ENCODE results near the gene NPAT. TPM values are rescaled to one million over a fixed set of nuclear protein-coding genes. Genes with fewer than 3 reads are reported as not detected.
"Not testable (repeated sequence)": the region's sequence is repeated elsewhere in the genome, so short reads cannot be mapped to it uniquely, and the experiment has no call there.

Gene NPAT
- polyA plus RNA-seq, 1 donor, result 7.1 TPM

DNA sequence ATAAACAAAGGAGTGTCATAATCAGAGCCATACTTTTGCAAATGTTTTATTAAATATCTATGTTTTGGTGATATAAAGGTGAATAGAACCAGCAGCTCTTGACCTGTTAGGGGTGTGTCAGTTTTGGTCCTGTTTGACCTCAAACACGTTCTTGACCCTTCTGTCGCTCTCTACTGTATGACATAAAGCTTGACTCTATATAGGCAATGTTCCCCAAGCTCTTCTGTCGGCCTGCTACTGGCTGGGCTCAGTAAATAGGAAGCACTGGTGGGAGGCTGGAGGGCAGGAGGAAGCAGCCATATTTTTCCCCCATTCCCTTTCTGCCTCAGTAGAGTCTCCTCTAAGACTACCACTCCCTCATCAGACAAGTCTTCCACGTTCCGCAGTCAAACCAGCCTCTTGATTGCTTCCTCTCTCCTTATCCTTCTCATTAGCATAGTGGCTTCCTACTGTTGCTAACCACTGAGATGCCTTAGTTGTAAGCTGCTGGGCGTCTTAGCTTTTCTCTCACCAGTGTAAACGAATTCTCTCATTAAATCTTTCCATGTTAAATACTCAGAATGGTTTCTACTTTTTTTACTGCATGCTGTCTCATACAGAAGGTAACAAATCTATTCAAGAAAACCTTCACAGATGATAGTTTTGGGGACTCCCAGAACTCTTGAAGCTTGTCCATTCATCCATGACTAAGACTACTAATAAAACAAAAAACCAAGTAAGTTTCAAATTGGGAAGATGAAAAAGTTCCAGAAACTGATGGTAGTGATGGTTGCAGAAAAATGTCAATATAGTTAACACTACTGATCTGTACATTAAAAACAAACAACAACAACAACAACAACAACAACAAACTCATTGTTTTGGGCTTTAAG is 3.3 kb downstream of the NPAT start:
- no peak for DNase-seq

DNA sequence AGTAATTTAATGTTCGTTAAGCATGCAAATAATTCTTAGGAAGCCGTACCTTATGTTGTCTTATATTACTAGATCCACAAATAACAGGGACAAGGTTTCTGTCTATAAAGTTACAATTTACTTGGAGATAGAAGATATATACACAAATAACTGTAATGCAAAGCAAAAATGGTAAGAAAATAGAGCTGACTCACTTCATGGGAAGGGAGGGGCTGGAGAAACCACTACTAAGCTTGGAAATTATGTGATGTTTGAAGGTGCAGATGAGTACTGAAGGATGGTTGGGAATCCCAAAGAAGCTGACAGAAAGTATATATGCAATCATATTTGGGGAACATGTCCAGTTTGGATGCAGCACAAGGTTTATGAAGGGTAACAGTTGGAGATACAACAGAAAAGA is 4.0 kb downstream of the NPAT start:
- no peak for DNase-seq

DNA sequence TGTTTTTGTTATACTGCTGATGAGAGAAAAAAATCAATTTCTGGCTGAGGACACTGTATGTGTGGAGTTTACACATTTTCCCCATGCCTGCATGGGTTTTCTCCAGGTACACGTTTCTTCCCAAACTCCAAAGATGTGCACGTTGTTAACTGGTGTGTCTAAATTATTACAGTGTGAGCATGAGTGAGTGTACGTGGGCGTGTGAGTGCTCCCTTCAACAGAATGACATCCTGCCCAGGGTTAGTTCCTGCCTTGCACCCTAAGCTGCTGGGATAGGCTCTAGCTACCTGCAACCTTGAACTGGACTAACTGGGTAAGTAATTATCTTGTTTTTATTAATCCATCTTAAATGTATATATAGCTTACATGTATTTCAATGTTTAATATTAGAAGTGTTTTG is 5.5 kb downstream of the NPAT start:
- no peak for DNase-seq

DNA sequence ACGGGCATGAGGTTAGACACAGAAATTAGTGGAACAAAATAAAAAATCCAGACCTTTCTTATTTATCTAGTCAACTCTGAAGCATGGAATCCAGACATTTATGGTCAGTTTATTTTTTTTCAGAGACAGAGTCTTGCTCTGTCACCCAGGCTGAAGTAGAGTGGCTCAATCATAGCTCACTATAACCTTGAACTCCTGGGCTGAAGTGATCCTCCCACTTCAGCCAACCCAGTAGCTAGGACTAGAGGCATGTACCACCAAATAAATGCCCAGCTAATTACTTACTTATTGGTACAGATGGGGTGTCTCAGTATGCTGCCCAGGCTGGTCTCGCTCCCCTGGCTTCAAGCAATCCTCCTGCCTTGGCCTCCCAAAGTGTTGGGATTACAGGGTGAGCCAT is 8.7 kb downstream of the NPAT start:
- no peak for DNase-seq

DNA sequence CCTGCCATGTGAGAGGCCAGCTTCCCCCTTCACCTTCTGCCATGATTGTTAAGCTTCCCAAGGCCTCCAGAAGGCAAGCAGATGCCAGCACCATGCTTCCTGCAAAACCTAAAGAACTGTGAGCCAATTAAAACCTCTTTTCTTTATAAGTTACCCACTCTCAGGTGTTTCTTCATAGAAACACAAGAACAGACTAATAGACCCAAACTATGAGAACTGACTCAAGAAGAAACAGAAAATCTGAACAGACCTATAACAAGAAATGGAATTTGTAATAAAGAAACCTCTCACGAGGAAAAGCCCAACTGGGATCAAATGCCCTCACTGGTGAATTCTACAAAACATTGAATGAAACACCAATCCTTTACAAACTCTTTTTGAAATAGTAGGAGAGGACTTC is 12.0 kb downstream of the NPAT start:
- no peak for DNase-seq

DNA sequence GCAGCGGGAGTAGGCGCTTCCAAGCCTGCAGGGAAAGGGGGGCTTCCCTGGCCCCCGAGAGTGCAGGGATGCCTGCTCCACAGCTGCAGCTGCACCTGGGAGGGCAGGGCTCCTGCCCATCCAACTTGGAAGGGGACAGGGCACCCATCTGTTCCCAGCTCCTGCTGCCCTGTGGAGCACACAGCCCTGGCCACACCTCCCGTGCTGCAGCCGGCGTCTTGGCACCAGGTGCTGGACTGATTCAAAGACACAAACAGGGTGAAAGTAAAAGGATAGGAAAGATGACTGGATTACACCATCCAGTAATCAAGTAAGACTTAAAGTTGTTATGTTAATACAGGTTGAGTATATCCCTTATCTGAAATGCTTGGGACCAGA is 14.8 kb downstream of the NPAT start:
- DNase-seq, result no peak

DNA sequence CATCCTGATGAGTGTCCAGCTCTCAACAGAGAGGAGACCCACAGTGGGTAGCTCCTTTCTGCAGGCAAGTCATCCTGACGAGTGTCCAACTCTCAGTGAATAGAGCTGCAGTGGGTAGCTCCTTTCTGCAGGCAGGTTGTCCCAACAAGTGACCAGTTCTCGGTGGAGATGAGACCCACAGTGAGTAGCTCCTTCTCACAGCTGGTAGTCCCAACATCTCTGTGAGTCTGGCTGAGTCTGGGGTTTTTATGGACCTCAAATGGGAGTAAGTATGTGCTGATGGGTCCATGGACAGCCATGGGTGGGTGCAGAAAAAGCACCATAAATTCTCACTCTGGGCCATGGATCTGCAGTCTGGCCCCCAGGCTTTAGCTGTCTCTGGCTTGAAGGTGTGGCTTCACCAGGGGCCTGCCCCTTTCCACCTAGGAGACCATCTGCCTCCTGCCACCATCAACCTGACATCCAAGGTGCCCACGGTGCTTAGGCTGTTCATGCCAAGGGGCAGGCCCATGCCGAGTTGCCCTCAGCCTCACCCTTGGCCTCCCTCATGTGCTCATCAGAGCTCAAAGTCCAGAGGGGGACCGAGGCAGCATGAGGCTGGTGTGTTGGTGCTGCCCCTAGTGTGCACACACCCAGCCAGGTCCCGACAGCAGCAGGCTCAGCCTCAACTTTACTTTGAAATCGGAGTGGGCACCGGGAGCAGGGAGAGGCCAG is 15.3 kb downstream of the NPAT start:
- DNase-seq, result no peak

DNA sequence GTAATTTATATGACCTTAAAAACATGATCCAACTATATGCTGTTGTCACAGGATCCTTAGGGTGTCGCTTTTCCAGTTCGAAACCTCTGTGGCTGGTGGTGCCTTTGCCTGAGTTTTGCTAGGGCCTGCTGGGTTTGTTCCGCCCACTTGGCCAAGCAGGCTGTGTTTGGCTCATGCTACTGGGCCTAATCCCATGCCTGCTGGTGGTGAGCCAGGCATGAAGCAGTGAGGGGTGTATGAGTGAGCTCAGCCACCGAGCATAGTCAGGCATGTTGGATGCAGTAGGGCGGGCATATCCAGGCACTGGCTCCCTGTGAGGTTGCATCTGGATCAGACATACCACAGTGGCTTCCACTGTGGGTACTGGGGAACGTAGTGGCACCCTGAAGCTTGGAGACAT is 16.3 kb downstream of the NPAT start:
- no peak for DNase-seq

DNA sequence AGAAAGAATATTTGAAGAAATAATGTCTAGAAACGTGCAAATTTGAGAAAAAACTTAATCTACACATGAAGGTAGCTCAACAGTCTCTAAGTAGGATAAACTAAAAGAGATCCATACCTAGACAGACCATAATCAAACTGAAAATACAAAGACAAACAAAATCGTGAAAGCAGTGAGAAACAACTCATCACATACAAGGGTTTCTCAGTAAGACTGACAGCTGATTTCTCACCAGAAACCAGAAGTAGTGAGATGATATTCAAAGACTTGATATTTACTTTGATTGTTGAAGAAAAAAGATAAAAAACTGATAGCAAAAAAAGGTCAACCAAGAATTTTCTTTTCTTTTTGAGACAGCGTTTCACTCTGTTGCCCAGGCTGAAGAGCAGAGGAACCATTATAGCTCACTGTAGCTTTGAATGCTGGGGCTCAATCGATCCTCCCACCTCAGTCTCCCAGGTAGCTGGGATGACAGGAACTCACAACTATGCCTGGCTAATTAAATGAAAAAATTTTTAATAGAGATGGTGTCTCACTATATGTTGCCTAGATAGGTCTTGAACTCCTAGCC is 17.4 kb downstream of the NPAT start:
- DNase-seq, result no peak

DNA sequence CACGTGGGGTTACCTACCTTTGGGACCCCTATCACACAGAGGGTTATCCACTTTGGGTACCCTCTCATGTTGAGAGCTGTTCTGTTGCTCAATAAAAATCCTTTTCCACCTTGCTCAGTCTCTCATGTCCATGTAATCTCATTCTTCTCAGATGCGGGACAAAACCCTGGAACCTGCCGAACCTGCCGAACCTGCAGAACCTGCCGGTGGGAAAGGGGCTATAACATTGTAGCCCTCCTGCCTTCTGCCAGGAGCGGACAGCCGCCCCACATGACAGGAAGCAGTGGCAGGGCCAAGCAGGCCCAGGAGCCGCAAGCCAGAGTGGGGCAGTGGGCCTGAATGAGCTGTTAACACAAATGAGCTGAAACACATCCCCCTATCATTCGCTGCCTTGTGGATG is 18.1 kb downstream of the NPAT start:
- DNase-seq, result no peak

DNA sequence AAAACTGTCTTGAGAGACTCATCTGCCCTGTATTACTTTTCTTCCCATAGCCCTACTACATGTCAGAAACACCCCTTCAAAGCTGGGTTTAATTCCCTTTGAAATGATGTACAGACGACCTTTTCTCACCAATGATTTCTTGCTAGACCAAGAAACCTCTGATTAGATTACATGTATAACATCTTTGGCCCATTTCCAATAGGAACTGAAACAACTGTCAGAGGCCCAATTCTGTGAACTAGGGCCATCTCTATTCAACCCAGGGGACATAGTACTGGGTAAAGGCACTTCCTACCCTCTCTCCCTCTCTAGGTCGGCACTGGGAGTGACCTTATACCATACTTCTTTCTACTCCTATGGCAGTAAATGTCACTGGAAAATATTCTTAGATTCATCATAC is 19.4 kb downstream of the NPAT start:
- no peak for DNase-seq

DNA sequence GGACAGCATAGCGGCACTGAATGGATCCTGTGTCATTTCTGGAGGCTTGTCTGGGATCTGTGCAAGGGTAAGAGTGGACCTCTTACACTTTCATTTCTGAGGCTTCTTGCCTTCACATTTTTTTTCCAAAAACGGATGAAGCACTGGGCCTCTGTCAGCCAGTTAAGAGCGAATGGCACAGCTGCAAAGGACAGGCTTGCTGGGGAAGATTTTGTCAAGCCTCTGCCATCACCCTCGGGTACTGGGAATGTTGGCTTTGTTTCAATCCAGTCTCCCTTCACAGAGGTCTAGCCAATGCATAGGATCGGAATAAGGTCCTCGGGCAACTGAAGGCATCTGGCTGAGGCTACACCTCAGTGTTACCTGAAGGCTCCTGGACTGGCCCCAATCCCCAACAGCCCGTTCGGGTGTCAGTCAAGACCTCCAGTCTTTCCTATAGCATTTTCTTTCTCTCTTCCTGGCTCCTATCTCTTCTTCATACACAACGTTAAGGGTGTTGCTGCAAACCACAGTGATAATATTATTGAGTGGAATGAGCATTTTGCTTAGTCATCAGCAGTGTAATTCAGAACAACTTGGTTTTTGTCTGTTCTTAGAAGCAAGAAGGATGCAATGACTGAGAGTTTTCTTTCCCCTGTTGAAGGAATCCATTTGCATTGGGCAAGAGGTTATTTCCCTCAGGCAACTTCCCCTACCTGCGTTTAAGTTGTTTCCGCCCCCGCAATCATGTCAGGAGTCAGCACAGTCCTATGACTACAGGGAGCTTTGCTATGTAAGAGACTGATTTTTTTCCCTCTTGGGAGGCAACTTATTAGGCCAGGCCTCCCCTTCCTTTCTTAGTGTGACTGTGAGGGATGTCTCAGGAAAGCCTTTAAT is 22.8 kb downstream of the NPAT start:
- DNase-seq, result no peak

DNA sequence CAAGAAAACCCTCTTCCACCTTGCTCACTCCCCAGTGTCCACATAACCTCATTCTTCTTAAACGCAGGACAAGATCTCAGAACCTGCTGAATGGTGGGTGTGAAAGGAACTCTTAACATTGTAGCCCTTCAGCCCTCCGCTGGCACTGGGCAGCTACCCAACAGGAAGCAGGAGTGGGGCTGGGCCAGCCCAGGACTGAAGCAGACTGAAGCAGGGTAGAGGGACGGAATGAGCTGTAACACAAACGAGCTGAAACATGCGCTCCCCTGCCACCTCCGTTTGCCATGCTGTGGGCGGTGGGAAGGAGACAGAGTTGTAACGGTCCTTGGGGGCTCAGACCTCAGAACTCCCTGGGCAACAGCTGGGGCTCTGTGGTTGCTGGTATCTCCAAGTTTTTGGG is 23.6 kb downstream of the NPAT start:
- DNase-seq, result no peak

DNA sequence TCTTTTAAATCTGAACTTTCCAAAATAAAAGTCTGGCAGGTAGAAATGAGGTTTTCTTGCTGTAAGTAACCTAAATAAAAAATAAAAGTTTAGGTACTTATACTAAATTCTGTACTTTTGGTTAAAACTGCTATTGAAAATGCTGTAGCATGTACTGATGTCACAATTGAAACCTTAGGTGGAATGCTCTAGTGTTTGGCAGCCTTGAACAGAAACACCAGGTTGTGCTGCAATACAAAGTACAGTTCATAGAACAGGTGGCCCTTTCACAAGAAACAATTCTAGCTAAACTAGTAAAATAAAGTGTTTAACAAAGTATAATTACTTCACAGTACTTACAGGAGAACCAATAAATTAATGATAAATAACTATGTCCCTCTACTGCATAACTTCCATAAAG is 25.1 kb downstream of the NPAT start:
- no peak for DNase-seq

DNA sequence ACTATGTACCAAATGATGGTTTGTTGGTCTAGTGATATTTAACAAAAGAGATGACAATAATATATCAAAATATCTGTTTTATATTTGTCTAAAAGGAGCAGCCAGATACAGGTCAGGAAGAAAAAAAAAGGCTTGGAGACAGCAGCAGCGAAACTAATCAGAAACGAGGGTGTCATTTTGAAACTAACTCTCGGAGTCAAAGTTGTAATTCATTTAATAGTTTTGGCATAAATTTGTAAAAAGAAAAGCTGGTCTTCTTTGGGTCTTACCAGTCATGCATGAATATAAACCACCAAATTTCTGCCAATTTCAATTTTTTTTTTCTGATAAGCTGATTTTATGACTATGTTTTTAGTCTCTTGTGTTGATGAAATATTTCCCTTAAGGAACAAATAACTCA is 25.5 kb downstream of the NPAT start:
- DNase-seq, result no peak

DNA sequence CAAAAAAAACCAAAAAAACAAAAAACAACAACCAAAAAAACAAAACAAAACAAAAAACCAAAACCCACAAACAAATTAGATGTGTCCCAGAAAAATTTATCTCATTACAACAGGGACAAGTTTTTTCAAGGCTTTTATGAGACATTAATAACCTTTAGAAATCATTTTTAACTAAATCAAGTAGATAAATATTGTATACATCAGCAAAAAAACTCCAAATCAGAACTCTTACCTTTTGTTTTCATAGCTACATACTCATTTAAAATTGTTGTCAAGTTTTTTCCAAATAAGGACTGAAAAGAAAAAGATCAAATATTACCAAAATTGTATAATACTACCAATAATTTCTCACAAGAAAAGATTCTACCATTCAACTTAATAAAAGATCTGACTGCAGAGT is 28.7 kb downstream of the NPAT start:
- DNase-seq, result no peak

DNA sequence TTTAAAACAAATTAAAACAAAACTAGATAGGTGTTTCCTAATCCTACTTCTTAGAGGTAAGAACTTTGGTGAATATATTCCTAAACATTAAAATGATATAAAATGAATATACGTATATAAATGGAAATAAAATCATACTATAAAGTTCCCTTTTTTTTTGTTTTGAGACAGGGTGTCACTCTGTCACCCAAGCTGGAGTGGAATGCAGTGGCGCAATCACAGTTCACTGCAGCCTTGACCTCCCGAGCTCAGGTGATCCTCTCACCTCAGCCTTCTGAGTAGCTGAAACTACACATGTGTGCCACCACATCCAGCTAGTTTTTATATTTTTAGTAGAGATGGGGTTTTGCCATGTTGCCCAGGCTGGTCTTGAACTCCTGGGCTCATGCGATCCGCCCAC is 44.9 kb downstream of the NPAT start:
- no peak for DNase-seq

DNA sequence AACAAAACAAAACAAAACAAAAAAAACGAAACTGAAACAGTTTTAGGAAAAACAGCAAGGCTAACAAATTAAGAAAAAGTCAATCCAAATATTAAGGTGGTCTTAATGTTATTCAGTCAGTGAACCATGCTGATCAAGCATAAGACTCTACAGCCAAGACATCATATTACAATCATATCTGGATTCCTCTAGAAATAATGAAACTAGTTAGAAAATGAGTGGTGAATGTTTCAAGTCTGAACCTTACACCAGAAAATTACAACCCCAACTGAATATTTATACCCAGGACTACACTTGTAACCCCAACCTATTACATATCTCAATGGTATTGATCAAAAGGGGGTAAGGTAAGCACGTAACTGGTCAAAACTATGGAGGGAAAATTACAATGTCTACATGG is 52.3 kb downstream of the NPAT start:
- DNase-seq, result no peak

DNA sequence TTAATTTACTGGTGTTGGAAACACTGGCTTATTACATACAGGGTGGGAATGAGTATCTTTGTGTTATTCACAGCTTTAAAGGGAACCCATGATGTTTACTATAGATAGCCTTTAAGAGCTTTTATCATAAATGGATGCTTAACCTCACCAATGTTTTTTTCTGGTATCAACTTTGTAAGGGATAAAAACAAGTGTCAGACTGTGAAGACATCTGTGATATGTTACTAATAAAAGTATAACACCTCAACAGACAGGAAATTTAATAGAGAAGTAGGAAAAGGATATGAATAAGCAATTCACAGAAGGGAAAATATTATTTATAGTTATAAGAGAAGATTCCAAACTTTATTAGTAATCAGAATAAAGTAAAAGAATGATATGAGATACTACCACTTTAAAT is 54.8 kb downstream of the NPAT start:
- DNase-seq, result no peak

DNA sequence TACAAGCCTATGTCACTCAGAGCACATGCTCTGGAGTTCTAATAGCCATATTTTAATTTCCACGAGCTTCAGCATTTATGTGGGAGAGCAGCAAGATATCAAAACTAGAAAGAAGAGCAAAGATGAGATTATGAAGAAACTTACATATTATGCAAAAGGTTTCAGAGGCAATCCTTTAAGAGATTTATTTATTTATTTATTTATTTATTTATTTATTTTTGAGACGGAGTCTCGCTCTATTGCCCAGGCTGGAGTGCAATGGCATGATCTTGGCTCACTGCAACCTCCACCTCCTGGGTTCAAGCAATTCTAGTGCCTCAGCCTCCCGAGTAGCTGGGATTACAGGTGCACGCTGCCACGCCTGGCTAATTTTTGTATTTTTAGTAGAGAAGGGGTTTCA is 59.6 kb downstream of the NPAT start:
- DNase-seq, result not testable (repeated sequence)

DNA sequence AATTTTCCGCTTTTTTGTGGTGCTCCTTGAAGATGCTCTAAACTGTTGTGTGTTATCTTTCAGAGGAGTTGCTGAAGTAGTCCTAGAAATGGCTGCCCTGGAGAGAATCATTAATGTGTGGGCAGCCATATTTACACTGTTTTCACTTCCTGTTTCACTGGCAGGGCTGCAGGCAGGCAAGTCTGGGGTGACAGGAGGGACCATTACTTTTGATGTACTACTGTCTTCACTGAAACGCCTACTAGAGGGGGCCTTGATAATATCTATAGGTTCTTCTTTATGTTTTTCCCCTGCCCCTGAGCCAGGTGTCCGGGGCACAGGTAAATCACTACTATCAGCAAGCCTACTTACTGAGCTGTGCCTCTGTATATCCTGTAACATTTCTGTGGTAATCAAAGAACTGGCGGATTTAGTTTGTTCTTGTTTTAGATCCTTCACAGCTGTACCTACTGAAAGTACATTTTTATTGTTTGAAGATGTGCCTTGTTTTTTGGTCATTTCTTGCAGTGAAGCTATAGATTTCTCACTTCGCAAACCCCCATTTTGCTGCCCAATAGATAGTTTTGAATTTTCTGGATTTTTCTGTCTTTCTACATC is 61.4 kb downstream of the NPAT start:
- no peak for DNase-seq

DNA sequence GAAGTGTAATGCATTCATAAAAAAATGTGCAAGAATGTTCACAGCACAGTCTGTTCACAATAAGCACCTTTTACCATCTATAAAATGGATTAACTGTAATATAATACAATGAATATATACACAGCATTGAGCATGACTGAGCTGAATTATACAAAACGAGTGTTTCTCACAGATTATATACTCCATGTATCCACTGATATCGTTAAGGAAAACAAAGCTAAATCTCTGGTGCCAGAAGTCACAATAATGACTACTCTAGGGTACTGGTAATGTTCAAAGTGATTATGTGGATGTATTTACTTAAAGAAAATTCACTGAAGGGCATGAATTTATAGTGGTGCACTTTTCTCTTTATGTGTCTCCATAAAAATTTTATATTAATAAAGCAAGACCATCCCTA is 67.8 kb downstream of the NPAT start:
- DNase-seq, result no peak

DNA sequence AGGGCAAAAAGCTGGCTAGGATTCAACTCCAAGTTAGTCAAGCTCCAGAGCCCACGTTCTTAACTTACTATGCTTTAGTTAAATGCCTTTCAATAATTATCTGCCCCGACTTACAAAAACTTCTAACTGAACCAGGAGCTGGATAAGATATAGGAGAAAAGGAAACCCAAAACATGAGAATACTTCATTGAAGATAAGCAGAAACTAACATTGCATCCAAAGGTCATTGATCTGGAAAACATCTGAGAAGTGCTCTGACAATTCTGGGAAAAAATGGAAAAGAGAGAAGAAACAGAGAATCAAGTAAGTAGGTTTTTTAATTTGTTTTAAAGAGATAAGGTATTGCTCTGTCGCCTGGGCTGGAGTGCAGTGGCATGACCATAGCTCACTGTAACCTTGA is 73.9 kb downstream of the NPAT start:
- DNase-seq, result no peak

Data from hindlimb muscle (tissue), 1 donor.